Measurements from ENCODE around the gene COG5. TPM values are rescaled to one million over a fixed set of nuclear protein-coding genes. Genes with fewer than 3 reads are reported as not detected.

The COG5 gene
- polyA plus RNA-seq (2012; ENCODE audit: insufficient read depth, insufficient read length, low read depth) = 12.8 TPM

DNA sequence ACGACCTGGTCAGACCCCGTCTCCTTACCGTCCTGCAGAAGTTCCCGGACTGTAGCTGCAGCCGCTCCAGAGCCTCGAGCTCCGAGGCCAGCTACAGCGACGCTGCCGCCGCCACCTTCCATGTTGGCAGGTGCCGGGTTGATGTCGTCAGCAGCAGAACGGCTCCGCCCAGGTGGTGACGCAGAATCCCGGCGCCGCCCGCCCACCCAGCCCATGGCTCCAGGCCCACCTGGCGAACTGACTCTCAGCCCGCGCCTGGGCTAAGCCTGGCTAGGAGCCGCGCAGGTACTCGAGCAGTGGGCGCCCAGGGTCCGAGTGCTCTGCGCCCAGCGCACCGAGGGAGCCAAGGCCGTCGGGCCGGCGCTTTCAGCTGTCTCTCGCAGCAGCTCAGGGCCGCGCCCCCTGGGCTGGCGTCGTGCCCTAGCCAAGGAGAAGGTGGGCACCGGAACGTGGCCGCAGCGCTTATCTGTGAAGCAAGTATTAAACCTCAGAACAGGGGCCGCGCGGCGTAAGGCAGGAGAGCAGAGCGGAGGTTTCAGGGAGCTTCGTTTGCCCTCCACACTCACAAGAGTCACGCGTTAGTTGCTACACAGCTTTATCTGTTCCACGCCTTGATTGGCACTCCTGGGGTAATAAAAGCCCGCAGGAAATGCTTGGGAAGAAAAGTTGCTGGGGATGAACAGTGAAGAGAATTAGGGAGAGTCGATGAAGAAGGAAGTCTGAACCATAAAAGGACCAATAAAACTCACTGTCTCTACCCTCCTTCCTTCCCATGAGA, at the start of gene COG5, which contains the start of gene DUS4L:
Gene COG5 (minus strand): TSS at position 146 of the 778 bp plus-strand sequence. CDS start 24 bp downstream, at position 122.
Gene DUS4L (plus strand): TSS at position 197 of the 778 bp plus-strand sequence. CDS start 3,100 bp downstream, outside the sequence.
- H3K4me3 ChIP-seq (ENCODE audit: low read depth, low read length) = peak within 1 kb of the TSS; percentile 86
- H3K9me3 ChIP-seq = no peaks in the 10 kb centered on the region
- H3K27me3 ChIP-seq = no peaks in the 10 kb centered on the region
- TF ChIP-seq, protein P1, sequence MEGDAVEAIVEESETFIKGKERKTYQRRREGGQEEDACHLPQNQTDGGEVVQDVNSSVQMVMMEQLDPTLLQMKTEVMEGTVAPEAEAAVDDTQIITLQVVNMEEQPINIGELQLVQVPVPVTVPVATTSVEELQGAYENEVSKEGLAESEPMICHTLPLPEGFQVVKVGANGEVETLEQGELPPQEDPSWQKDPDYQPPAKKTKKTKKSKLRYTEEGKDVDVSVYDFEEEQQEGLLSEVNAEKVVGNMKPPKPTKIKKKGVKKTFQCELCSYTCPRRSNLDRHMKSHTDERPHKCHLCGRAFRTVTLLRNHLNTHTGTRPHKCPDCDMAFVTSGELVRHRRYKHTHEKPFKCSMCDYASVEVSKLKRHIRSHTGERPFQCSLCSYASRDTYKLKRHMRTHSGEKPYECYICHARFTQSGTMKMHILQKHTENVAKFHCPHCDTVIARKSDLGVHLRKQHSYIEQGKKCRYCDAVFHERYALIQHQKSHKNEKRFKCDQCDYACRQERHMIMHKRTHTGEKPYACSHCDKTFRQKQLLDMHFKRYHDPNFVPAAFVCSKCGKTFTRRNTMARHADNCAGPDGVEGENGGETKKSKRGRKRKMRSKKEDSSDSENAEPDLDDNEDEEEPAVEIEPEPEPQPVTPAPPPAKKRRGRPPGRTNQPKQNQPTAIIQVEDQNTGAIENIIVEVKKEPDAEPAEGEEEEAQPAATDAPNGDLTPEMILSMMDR (IDR thresholded peaks at IDR 0.05; ENCODE audit: low read depth, low read length) = no peak
- no peaks in the 10 kb centered on the region for H3K36me3 ChIP-seq
- peak; percentile 83 for DNase-seq
- H3K4me1 ChIP-seq = peaks cover 3% of the 10 kb centered on the region; the same call in 1 of the 2 replicates

GRCh38 chr7:107613439-107613838, 49.7 kb upstream of the COG5 start:
- H3K9me3 ChIP-seq = no peaks in the 10 kb centered on the region
- H3K4me3 ChIP-seq (ENCODE audit: low read depth, low read length) = no peak overlapping the region
- no peaks in the 10 kb centered on the region for H3K36me3 ChIP-seq
- H3K4me1 ChIP-seq = peaks cover 13% of the 10 kb centered on the region
- TF ChIP-seq, protein P1 (IDR thresholded peaks at IDR 0.05; ENCODE audit: low read depth, low read length) = no peak
- no peaks in the 10 kb centered on the region for H3K27me3 ChIP-seq
- DNase-seq = no peak

DNA sequence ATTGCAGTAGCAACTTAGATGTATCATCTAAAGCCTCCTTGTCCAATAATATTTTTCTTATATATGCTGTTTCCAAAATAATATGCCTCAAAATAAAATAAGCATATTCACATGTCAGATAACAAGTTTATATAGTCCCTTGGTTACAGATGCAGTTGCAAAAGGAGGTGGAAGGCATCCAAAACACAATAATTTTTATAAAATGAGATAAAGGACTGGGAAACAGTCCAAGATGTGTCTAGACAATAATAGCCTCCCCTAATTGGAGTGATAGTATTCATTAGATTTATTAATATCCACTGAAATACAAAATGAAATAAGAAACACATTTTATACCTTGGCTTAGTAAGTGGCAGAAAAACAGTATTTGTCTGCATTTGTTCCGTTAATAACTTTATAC, 46.6 kb upstream of the COG5 start:
- H3K4me3 ChIP-seq (ENCODE audit: low read depth, low read length) = peak overlapping the region; percentile 18
- DNase-seq = no peak
- H3K27me3 ChIP-seq = no peaks in the 10 kb centered on the region
- H3K4me1 ChIP-seq = peaks cover 13% of the 10 kb centered on the region
- no peaks in the 10 kb centered on the region for H3K36me3 ChIP-seq
- TF ChIP-seq, protein P1 (IDR thresholded peaks at IDR 0.05; ENCODE audit: low read depth, low read length) = no peak
- H3K9me3 ChIP-seq = no peaks in the 10 kb centered on the region

DNA sequence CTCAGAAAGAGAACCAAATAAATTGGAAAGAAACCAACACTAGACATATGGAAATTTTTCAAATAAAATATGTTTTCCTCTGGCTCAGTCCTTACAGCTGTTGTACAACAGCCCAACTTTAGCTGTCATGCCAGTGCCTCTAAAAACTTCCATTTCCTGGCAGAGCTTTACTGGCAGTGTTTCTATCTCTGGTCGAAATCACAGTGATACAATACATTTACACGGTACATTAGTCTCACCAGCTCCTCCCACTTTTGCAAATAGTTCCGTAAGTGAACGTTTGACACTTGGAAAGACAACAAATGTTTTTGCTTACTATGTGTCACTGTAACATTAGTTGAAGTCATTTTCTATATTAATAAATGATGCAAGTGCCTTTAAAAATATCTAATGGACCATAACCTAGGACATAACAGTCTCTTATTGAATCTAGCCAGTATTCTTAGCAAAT, 46.1 kb upstream of the COG5 start:
- peak; percentile 44 for DNase-seq
- no peaks in the 10 kb centered on the region for H3K9me3 ChIP-seq
- TF ChIP-seq, protein P1 (IDR thresholded peaks at IDR 0.05; ENCODE audit: low read depth, low read length) = no peak
- H3K27me3 ChIP-seq = no peaks in the 10 kb centered on the region
- H3K36me3 ChIP-seq = no peaks in the 10 kb centered on the region
- peak overlapping the region; percentile 18 for H3K4me3 ChIP-seq (ENCODE audit: low read depth, low read length)
- H3K4me1 ChIP-seq = peaks cover 13% of the 10 kb centered on the region

DNA sequence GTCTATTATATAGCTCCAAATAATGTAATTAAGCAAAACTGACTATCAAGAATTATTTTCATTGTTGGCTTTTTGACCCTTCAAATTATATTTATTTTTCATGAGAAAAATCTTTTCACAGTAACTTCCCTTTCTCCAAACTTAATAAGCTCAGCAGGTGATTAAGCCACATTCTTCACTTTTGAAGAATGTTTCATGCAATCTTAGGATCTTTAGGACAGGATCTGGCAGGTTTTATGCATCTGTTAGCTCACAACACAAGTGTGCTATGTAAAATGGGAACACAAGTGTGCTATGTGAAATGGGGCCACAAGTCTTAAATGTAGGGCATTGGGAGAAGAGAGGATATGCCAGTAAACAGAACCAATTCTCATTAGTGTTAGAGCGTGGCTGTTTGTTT, 42.6 kb upstream of the COG5 start:
- Histone ChIP-seq H3K9me3 (no peaks in the 10 kb centered on the region), H3K27me3 (no peaks in the 10 kb centered on the region), H3K4me1 (peaks cover 13% of the 10 kb centered on the region), H3K4me3 (ENCODE audit: low read depth, low read length) (no peak overlapping the region), H3K36me3 (no peaks in the 10 kb centered on the region)
- DNase-seq = no peak
- TF ChIP-seq, protein P1 (IDR thresholded peaks at IDR 0.05; ENCODE audit: low read depth, low read length) = no peak
